Liver (tissue), 9 donors: ENCODE results near the gene LILRA1. TPM values are rescaled to one million over a fixed set of nuclear protein-coding genes. Genes with fewer than 3 reads are reported as not detected.
"Not testable (repeated sequence)": the region's sequence is repeated elsewhere in the genome, so short reads cannot be mapped to it uniquely, and the experiment has no call there.

Source experiments
- DNase-seq: peaks from one replicate; pipeline ENCODE4 v3.0.0-alpha.2; 2017; ENCODE audit warnings: low spot score
- H3K27ac ChIP-seq, 2 donors: one replicate each; pipeline ENCODE4 v1.7.0; 2013; ENCODE audit warnings: inconsistent platforms in 2 of 2, low read length in 2 of 2, control low read depth in 1 of 2, low read depth in 1 of 2, mild to moderate bottlenecking in 1 of 2
- H3K27me3 ChIP-seq, 4 donors: one replicate each; pipeline versions ENCODE4 v1.6.1 to v1.7.0; 2013; ENCODE audit warnings: low read length in 3 of 4, inconsistent platforms in 1 of 4, mild to moderate bottlenecking in 1 of 4, moderate library complexity in 1 of 4; ENCODE audit not compliant: control insufficient read depth in 4 of 4, insufficient read depth in 4 of 4
- H3K36me3 ChIP-seq, 4 donors: one replicate each; pipeline versions ENCODE4 v1.6.1 to v1.7.0; 2013; ENCODE audit warnings: low read length in 3 of 4, mild to moderate bottlenecking in 3 of 4, low read depth in 1 of 4, moderate library complexity in 1 of 4; ENCODE audit not compliant: control insufficient read depth in 4 of 4, insufficient read depth in 3 of 4
- H3K4me1 ChIP-seq, 4 donors: one replicate each; pipeline versions ENCODE4 v1.6.1 to v1.7.0; 2013; ENCODE audit warnings: low read length in 3 of 4, mild to moderate bottlenecking in 3 of 4, moderate library complexity in 1 of 4; ENCODE audit not compliant: control insufficient read depth in 4 of 4, insufficient read depth in 4 of 4
- H3K4me3 ChIP-seq, 3 donors: one replicate each; pipeline versions ENCODE4 v1.6.1 to v1.7.0; 2013; ENCODE audit warnings: low read length in 3 of 3, control low read depth in 1 of 3, low read depth in 1 of 3, mild to moderate bottlenecking in 1 of 3
- H3K9ac ChIP-seq, 2 donors: one replicate each; pipeline ENCODE4 v1.7.0; 2013; ENCODE audit warnings: low read length in 2 of 2, mild to moderate bottlenecking in 2 of 2, moderate library complexity in 2 of 2, control low read depth in 1 of 2, low read depth in 1 of 2
- H3K9me3 ChIP-seq, 4 donors: one replicate each; pipeline versions ENCODE4 v1.6.1 to v1.7.0; 2013; ENCODE audit warnings: low read length in 3 of 4; ENCODE audit not compliant: control insufficient read depth in 4 of 4
- ATF3 ChIP-seq: IDR thresholded peaks from 2 replicates; pipeline ENCODE4 v1.6.1; 2016; ENCODE audit warnings: antibody characterized with exemption
- CTCF ChIP-seq: fragments of 150-350 bp; IDR thresholded peaks from 2 replicates; pipeline ENCODE4 v1.5.1; 2017; ENCODE audit warnings: improper control_type of control experiment, low read depth, low read length; ENCODE audit not compliant: missing input control
- EGR1 ChIP-seq, 2 donors: IDR thresholded peaks; 2 replicates each; pipeline ENCODE4 v1.6.1; 2016 to 2018; ENCODE audit warnings: antibody characterized with exemption in 2 of 2, low read depth in 2 of 2
- FOXA1 ChIP-seq: IDR thresholded peaks from 2 replicates; pipeline ENCODE4 v1.6.1; 2016; ENCODE audit warnings: antibody characterized with exemption
- FOXA2 ChIP-seq: IDR thresholded peaks from 2 replicates; pipeline ENCODE4 v1.6.1; 2016; ENCODE audit warnings: antibody characterized with exemption
- GABPA ChIP-seq, 2 donors: IDR thresholded peaks in 1 of 2; conservative IDR thresholded peaks in 1 of 2; 2 replicates each; pipeline ENCODE4 v1.6.1; 2016; ENCODE audit warnings: antibody characterized with exemption in 2 of 2, mild to moderate bottlenecking in 1 of 2, moderate library complexity in 1 of 2
- HNF4A ChIP-seq, 2 donors: conservative IDR thresholded peaks; 2 replicates each; pipeline ENCODE4 v1.6.1; 2016; ENCODE audit warnings: antibody characterized with exemption in 2 of 2, mild to moderate bottlenecking in 2 of 2
- HNF4G ChIP-seq: IDR thresholded peaks from 2 replicates; pipeline ENCODE4 v1.6.1; 2016; ENCODE audit warnings: antibody characterized with exemption
- JUND ChIP-seq, 2 donors: IDR thresholded peaks; 2 replicates each; pipeline ENCODE4 v1.6.1; 2016; ENCODE audit warnings: antibody characterized with exemption in 2 of 2
- MAX ChIP-seq: IDR thresholded peaks from 2 replicates; pipeline ENCODE4 v1.6.1; 2016; ENCODE audit warnings: antibody characterized with exemption
- NR2F2 ChIP-seq: IDR thresholded peaks from 2 replicates; pipeline ENCODE4 v1.6.1; 2016; ENCODE audit warnings: antibody characterized with exemption
- RAD21 ChIP-seq, 2 donors: IDR thresholded peaks; 2 replicates each; pipeline ENCODE4 v1.6.1; 2016; ENCODE audit warnings: antibody characterized with exemption in 2 of 2, mild to moderate bottlenecking in 2 of 2
- REST ChIP-seq: IDR thresholded peaks from 2 replicates; pipeline ENCODE4 v1.6.1; 2016; ENCODE audit warnings: antibody characterized with exemption, mild to moderate bottlenecking
- RXRA ChIP-seq, 2 donors: IDR thresholded peaks; 2 replicates each; pipeline ENCODE4 v1.6.1; 2017 to 2018; ENCODE audit warnings: antibody characterized with exemption in 2 of 2, mild to moderate bottlenecking in 1 of 2
- SP1 ChIP-seq: IDR thresholded peaks from 2 replicates; pipeline ENCODE4 v1.6.1; 2018; ENCODE audit warnings: antibody characterized with exemption, mild to moderate bottlenecking
- TAF1 ChIP-seq: conservative IDR thresholded peaks from 2 replicates; pipeline ENCODE4 v1.6.1; 2016; ENCODE audit warnings: antibody characterized with exemption, mild to moderate bottlenecking
- YY1 ChIP-seq: IDR thresholded peaks from 2 replicates; pipeline ENCODE4 v1.6.1; 2016; ENCODE audit warnings: antibody characterized with exemption, mild to moderate bottlenecking
- ZBTB33 ChIP-seq: IDR thresholded peaks from 2 replicates; pipeline ENCODE4 v1.6.1; 2016; ENCODE audit warnings: antibody characterized with exemption
- WGBS: extraction: QIAGEN DNeasy Blood & Tissue Kit; methylation state at CpG from one replicate; pipeline ENCODE4 v1.1.7; 2013; 5-methylcytosine and 5-hydroxymethylcytosine counted together
- polyA plus RNA-seq, 2 donors: library from polyadenylated mRNA; stranded (reverse) in 1 of 2; unstranded in 1 of 2; fragments of 200-250 nt in 1 of 2; fragments of >200 nt in 1 of 2; fragmentation: Nextera tagmentation in 1 of 2; extraction: Ambion mirVana in 1 of 2; gene quantifications; one replicate each; pipeline versions ENCODE4 v1.2.1 to v1.2.3, GENCODE V29; 2013 to 2015
- total RNA-seq, 2 donors: library from RNA; depleted of rRNA; stranded (reverse); fragments of >200 nt; gene quantifications; one replicate each; pipeline ENCODE4 v1.2.3, GENCODE V29; 2014
- donor health status: healthy.
- donor health status: healthy.
- donor health status: healthy.
- donor health status: healthy.
- donor health status: healthy.

Gene LILRA1
- total and polyA plus RNA-seq, 4 donors: 0.43 to 2.1 (median 1.2) TPM

- 64% methylated on average over 7 of the region's 7 CpGs for WGBS
- H3K4me3 ChIP-seq: no peak overlapping the region
- TF ChIP-seq JUND (IDR thresholded peaks at IDR 0.05) (no peak), ZBTB33 (no peak), REST (no peak), RAD21 (IDR thresholded peaks at IDR 0.05) (no peak), GABPA (IDR thresholded peaks at IDR 0.05 in 1 of 2, conservative IDR thresholded peaks at IDR 0.05 in 1 of 2) (no peak), YY1 (no peak), SP1 (no peak), TAF1 (no peak), ATF3 (no peak), HNF4A (conservative IDR thresholded peaks at IDR 0.05) (no peak), FOXA2 (no peak), HNF4G (no peak), MAX (no peak), FOXA1 (no peak), NR2F2 (no peak), CTCF (no peak), RXRA (IDR thresholded peaks at IDR 0.05) (no peak), EGR1 (IDR thresholded peaks at IDR 0.05; ENCODE audit: low read depth in 2 of 2) (no peak)
- peaks cover 0 to 9% (median under 1%) of the 10 kb centered on the region in 4 donors for H3K27me3 ChIP-seq
- H3K36me3 ChIP-seq: no peaks in the 10 kb centered on the region
- no peak overlapping the region for H3K27ac ChIP-seq
- no peaks in the 10 kb centered on the region for H3K4me1 ChIP-seq
- no peak for DNase-seq
- H3K9me3 ChIP-seq: no peaks in the 10 kb centered on the region
- H3K9ac ChIP-seq: no peak overlapping the region
These were observed 40.0 kb downstream of the LILRA1 start for GRCh38 chr19:54633401-54633800.

- H3K27ac ChIP-seq, H3K36me3 ChIP-seq, H3K9me3 ChIP-seq, DNase-seq, H3K27me3 ChIP-seq, H3K4me1 ChIP-seq, H3K9ac ChIP-seq, H3K4me3 ChIP-seq: not testable (repeated sequence)
- 35% methylated on average over 12 of the region's 12 CpGs for WGBS
These were observed 42.6 kb downstream of the LILRA1 start for GRCh38 chr19:54636081-54636480.
